Natural killer cell (primary cell): ENCODE results near the gene HYAL1. TPM values are rescaled to one million over a fixed set of nuclear protein-coding genes. Genes with fewer than 3 reads are reported as not detected.

ENCODE experiments used
- ATAC-seq, 3 donors: fragments of 150-1000 bp in 2 of 3; fragments of 200-7000 bp in 1 of 3; cut with Tn5 transposase; 1 replicate in 1 of 3; 2 replicates in 2 of 3; pipeline ENCODE4 v1.10.0; 2021; ENCODE audit warnings: mild to moderate bottlenecking in 2 of 3, moderate library complexity in 2 of 3
- DNase-seq, 2 donors: peaks; one replicate each; pipeline versions ENCODE4 v3.0.0 to v3.0.0-alpha.2; 2013 to 2021; ENCODE audit warnings: mixed read lengths in 1 of 2
- H3K27ac ChIP-seq: one replicate; pipeline ENCODE4 v1.5.1; 2013; ENCODE audit warnings: mild to moderate bottlenecking, low read length
- H3K27me3 ChIP-seq: one replicate; pipeline ENCODE4 v1.6.1; 2013; ENCODE audit warnings: low read length; ENCODE audit not compliant: control insufficient read depth, insufficient read depth
- H3K36me3 ChIP-seq: one replicate; pipeline ENCODE4 v1.6.1; 2013; ENCODE audit warnings: low read length; ENCODE audit not compliant: control insufficient read depth, insufficient read depth
- H3K4me1 ChIP-seq: one replicate; pipeline ENCODE4 v1.6.1; 2013; ENCODE audit warnings: low read length; ENCODE audit not compliant: control insufficient read depth, insufficient read depth
- H3K4me3 ChIP-seq: one replicate; pipeline ENCODE4 v1.5.1; 2013; ENCODE audit warnings: low read length
- H3K9me3 ChIP-seq: one replicate; pipeline ENCODE4 v1.6.1; 2013; ENCODE audit warnings: low read length; ENCODE audit not compliant: control insufficient read depth, insufficient read depth
- H3K27ac Mint-ChIP-seq, 2 donors: one replicate each; pipeline ENCODE4 v1.8.0; 2022; ENCODE audit warnings: mild to moderate bottlenecking in 2 of 2, mixed read lengths in 2 of 2, moderate library complexity in 1 of 2
- H3K27me3 Mint-ChIP-seq, 2 donors: one replicate each; pipeline ENCODE4 v1.8.0; 2022; ENCODE audit warnings: low read depth in 2 of 2, mixed read lengths in 2 of 2
- H3K36me3 Mint-ChIP-seq: one replicate; pipeline ENCODE4 v1.8.0; 2022; ENCODE audit warnings: mixed read lengths
- H3K4me1 Mint-ChIP-seq, 2 donors: one replicate each; pipeline ENCODE4 v1.8.0; 2022; ENCODE audit warnings: mixed read lengths in 2 of 2
- H3K4me3 Mint-ChIP-seq: one replicate; pipeline ENCODE4 v1.8.0; 2022; ENCODE audit warnings: mild to moderate bottlenecking, moderate library complexity, mixed read lengths
- H3K9me3 Mint-ChIP-seq, 2 donors: one replicate each; pipeline ENCODE4 v1.8.0; 2022; ENCODE audit warnings: mixed read lengths in 2 of 2
- CTCF ChIP-seq: fragments of 200-600 bp; IDR thresholded peaks from one replicate; pipeline ENCODE4 v1.8.0; 2022; ENCODE audit warnings: antibody characterized with exemption
- WGBS: methylation state at CpG from one replicate; pipeline ENCODE4 v1.1.7; 2013; ENCODE audit warnings: missing lambda C conversion rate; ENCODE audit not compliant: insufficient coverage; 5-methylcytosine and 5-hydroxymethylcytosine counted together
- intact Hi-C: fragments of 100-400 bp; cut with micrococcal nuclease; formaldehyde crosslinking; loops from one replicate; pipeline ENCODE4 v1.14.2; 2022
- total RNA-seq, 4 donors: library from RNA; stranded (reverse); fragments of 120-200 nt in 1 of 4; gene quantifications; one replicate each; pipeline versions ENCODE4 v1.2.3 to v1.2.4, GENCODE V29; 2013 to 2022

The HYAL1 gene
- total RNA-seq, 3 donors from 2014 or later (not counting 1 experiment from before 2014, with no cell fraction given) = 0.82 to 1.2 TPM; not detected in 1

DNA sequence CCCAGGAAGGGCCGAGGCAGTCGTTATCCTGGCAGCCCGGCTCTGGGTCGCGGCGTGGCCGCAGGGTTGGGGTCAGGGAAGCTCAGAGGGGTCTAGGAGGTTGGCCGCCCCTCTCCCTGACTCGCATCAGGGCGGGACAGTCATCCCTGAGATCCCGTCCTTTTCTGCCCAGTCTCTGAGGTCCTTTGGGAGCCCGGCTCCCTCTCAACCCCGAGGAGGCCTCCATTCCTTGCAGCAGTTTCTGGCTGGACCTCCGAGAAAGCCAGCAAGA lies 18.7 kb upstream of the HYAL1 start:
- intact Hi-C loops = no loop called here
- DNase-seq = no peak

GRCh38 chr3:50321336-50322114 lies 18.2 kb upstream of the HYAL1 start:
- Mint-ChIP-seq H3K9me3 (no peaks in the 10 kb centered on the region), H3K36me3 (no peaks in the 10 kb centered on the region), H3K27me3 (no peaks in the 10 kb centered on the region), H3K4me3 (peak overlapping the region; percentile 85), H3K4me1 (peaks cover 17 to 47% of the 10 kb centered on the region in 2 donors), H3K27ac (peak overlapping the region; percentile 74 to 87)
- 1% methylated on average over 58 of the region's 59 CpGs for WGBS
- H3K36me3 ChIP-seq = peaks cover 8% of the 10 kb centered on the region
- H3K4me1 ChIP-seq = peaks cover 61% of the 10 kb centered on the region
- intact Hi-C loops = loop anchor here (2.0 kb wide), 1 partner anchor 15 kb away; no protein-coding TSS in a partner anchor
- DNase-seq (peak; percentile 81 to 88), ATAC-seq (peak; percentile 78 to 87 (median 83))
- no peaks in the 10 kb centered on the region for H3K27me3 ChIP-seq
- peak; percentile 46 for TF ChIP-seq CTCF
- H3K4me3 ChIP-seq = peak overlapping the region; percentile 66
- H3K27ac ChIP-seq = peak overlapping the region; percentile 91
- no peaks in the 10 kb centered on the region for H3K9me3 ChIP-seq

More for the DNA sequence above, 18.7 kb upstream of the HYAL1 start:
- Mint-ChIP-seq H3K4me1 (peaks cover 12 to 45% of the 10 kb centered on the region in 2 donors), H3K9me3 (no peaks in the 10 kb centered on the region), H3K27ac (no peak overlapping the region), H3K27me3 (no peaks in the 10 kb centered on the region), H3K36me3 (no peaks in the 10 kb centered on the region), H3K4me3 (peak overlapping the region; percentile 31)
- ATAC-seq = no peak
- TF ChIP-seq CTCF = peak; percentile 0
- H3K9me3 ChIP-seq = no peaks in the 10 kb centered on the region
- H3K36me3 ChIP-seq = peaks cover 8% of the 10 kb centered on the region
- H3K27ac ChIP-seq = peak overlapping the region; percentile 91
- peaks cover 61% of the 10 kb centered on the region for H3K4me1 ChIP-seq
- H3K27me3 ChIP-seq = no peaks in the 10 kb centered on the region
- H3K4me3 ChIP-seq = peak overlapping the region; percentile 66
- 64% methylated on average over 14 of the region's 14 CpGs for WGBS

DNA sequence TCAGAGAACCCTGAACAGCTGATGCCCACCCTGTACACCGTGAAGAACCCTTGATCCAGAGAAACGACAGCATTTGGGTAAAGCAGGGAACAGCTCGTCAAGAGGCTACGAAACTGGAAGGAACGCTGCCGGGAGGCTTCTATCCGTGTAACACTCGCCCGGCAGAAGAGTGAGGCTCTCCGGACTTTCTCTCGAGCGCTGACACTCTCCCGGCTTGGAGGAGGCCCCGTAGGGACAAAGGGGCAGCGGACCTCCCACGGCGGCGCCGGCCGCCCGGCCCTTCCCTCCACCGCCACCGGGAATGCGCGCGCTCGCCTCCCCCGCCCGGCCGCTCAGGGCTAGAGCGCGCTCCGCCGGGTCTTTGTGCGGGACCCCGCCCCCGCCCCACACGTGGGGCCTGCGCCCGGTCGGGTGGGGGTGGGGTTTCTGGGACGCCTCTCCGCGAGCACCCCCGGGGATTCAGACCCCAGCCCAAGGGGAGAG lies 17.5 kb upstream of the HYAL1 start:
- DNase-seq (peak in 1 of 2 donors; percentile 77), ATAC-seq (peak; percentile 40 to 60 (median 56))
- Histone ChIP-seq H3K36me3 (peaks cover 6% of the 10 kb centered on the region), H3K4me3 (peak overlapping the region; percentile 66), H3K27ac (peak overlapping the region; percentile 21), H3K4me1 (peaks cover 68% of the 10 kb centered on the region), H3K9me3 (no peaks in the 10 kb centered on the region), H3K27me3 (no peaks in the 10 kb centered on the region)
- WGBS = under 1% methylated on average over 45 of the region's 45 CpGs
- Mint-ChIP-seq H3K27ac (peak overlapping the region; percentile 74 to 87), H3K4me3 (peak overlapping the region; percentile 93), H3K4me1 (peaks cover 22 to 52% of the 10 kb centered on the region in 2 donors), H3K9me3 (no peaks in the 10 kb centered on the region), H3K27me3 (no peaks in the 10 kb centered on the region), H3K36me3 (no peaks in the 10 kb centered on the region)
- intact Hi-C loops = loop anchor here (2.0 kb wide), 1 partner anchor 16 kb away; no protein-coding TSS in a partner anchor
- no peak for TF ChIP-seq CTCF
